Stomach (tissue), 9 donors: ENCODE data around the gene SLC6A8. TPM values are rescaled to one million over a fixed set of nuclear protein-coding genes. Genes with fewer than 3 reads are reported as not detected.

Experiments
- DNase-seq, 2 donors: peaks; one replicate each; pipeline versions ENCODE4 v3.0.0 to v3.0.0-alpha.2; 2013 to 2019
- H3K27ac ChIP-seq, 5 donors: fragments of 200-600 bp in 4 of 5; sonication (generic) in 4 of 5; one replicate each; pipeline ENCODE4 v1.5.1; 2013 to 2019; ENCODE audit warnings: mild to moderate bottlenecking in 1 of 5, moderate library complexity in 1 of 5
- H3K27me3 ChIP-seq, 3 donors: fragments of 200-600 bp; sonication (generic); one replicate each; pipeline ENCODE4 v1.5.1; 2017 to 2019; ENCODE audit warnings: mixed run types in 1 of 3
- H3K36me3 ChIP-seq, 4 donors: fragments of 200-600 bp; sonication (generic); 1 replicate in 3 of 4; 2 replicates in 1 of 4; pipeline ENCODE4 v1.5.1; 2016 to 2019
- H3K4me1 ChIP-seq, 4 donors: fragments of 200-600 bp; sonication (generic); one replicate each; pipeline ENCODE4 v1.5.1; 2016 to 2019
- H3K4me3 ChIP-seq, 4 donors: fragments of 200-600 bp; sonication (generic) in 3 of 4; one replicate each; pipeline ENCODE4 v1.5.1; 2016 to 2019; ENCODE audit warnings: mild to moderate bottlenecking in 1 of 4
- H3K9me3 ChIP-seq, 4 donors: fragments of 200-600 bp; sonication (generic); one replicate each; pipeline ENCODE4 v1.5.1; 2016 to 2019
- EP300 ChIP-seq: sonication (generic); formaldehyde crosslinking; IDR thresholded peaks from one replicate; pipeline ENCODE4 v1.6.1; 2017; ENCODE audit warnings: antibody characterized with exemption
- POLR2A ChIP-seq, 4 donors: fragments of 450-650 bp; IDR thresholded peaks; one replicate each; pipeline ENCODE4 v1.6.1; 2016; ENCODE audit warnings: antibody characterized with exemption in 4 of 4, control low read depth in 2 of 4, mild to moderate bottlenecking in 1 of 4, moderate library complexity in 1 of 4
- POLR2AphosphoS5 ChIP-seq, 3 donors: sonication (generic); formaldehyde crosslinking; IDR thresholded peaks; one replicate each; pipeline ENCODE4 v1.6.1; 2016; ENCODE audit warnings: antibody characterized with exemption in 3 of 3
- WGBS, 5 donors: extraction: QIAGEN DNeasy Blood & Tissue Kit in 3 of 5; methylation state at CpG; one replicate each; pipeline versions ENCODE4 v1.1.5 to v1.1.7; 2013 to 2018; 5-methylcytosine and 5-hydroxymethylcytosine counted together
- intact Hi-C: fragments of 100-400 bp; cut with DNase I; formaldehyde crosslinking; loops from one replicate; pipeline ENCODE4 v1.15.1; 2023; ENCODE audit warnings: low total_unique reads
- polyA plus RNA-seq, 3 donors: library from polyadenylated mRNA; stranded (reverse); fragments of 200-250 nt; gene quantifications; one replicate each; pipeline ENCODE4 v1.2.3, GENCODE V29; 2013
- total RNA-seq, 5 donors: library from RNA; depleted of rRNA; stranded (reverse); fragments of >200 nt; gene quantifications; one replicate each; pipeline versions ENCODE4 v1.1.0 to v1.2.3, GENCODE V29; 2014 to 2016
- TF ChIP-seq, protein P1 (sequence below), 7 experiments: fragments of 450-650 bp in 4 of 7; fragments of 200-600 bp in 3 of 7; sonication (generic) in 3 of 7; IDR thresholded peaks; one replicate each; pipeline ENCODE4 v1.5.1; 2016 to 2019; ENCODE audit warnings: antibody characterized with exemption in 7 of 7, control low read depth in 2 of 7, mild to moderate bottlenecking in 1 of 7
- donor health status: healthy with polysubstance abuse.
- donor health status: Bipolar disorder and iron deficiency.
- donor health status: healthy.

SLC6A8 gene
- total and polyA plus RNA-seq, 8 donors, result 7.3 to 32.7 (median 18.9) TPM

DNA sequence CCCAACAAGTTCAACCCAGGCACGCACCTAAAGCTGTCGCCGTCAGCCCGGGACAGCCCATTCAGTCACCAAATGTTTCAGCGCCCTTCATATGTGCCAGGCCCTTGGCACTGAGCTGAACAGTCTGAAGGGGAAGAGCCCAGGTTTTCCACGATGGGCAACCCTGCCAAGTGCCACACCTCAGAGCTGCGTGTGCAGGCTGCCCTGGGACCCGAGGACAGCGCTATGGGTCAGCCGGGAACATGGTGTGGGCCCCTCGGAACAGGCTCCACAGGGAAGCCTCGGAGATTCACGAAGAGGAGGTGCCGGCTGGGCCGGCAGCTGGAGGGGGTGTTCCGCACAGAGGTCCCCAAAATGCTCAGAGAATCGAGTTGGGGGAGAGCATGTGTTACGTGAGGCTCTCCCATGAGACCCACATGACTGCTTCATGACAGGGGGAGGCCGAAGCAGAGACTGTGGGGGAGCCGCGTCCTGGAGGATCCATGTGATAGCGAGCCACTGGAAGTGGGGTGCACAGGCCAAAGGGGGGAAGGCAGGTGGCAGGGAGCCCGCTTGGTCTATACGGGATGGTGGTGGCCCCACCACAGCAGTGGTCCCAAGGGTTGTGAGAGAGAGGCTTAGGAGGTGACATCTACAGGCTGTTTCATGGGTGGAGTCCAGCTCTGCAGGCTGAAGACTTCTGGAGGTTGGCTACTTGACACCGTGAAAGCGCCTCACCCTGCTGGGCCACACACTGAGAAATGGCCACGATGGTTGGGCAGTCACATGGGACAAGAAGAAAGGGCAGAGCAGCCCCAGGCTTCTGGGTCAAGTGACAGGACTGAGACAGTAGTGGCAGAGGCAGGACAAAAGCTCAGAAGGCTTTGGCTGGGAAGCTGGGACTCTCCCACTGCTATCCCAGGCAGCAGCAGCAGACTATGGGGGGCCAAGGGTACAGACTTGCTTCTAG is 22.3 kb downstream of the SLC6A8 start:
- intact Hi-C loops, result no loop called here
- no peak overlapping the region for H3K4me3 ChIP-seq
- H3K27me3 ChIP-seq, result no peaks in the 10 kb centered on the region
- no peaks in the 10 kb centered on the region for H3K9me3 ChIP-seq
- H3K27ac ChIP-seq, result no peak overlapping the region
- 78 to 87% (median 83%) methylated on average over 16 to 27 of the region's 27 CpGs for WGBS, 5 donors
- no peak for DNase-seq
- H3K36me3 ChIP-seq, result peaks cover under 1 to 58% (median 43%) of the 10 kb centered on the region in 4 donors
- TF ChIP-seq EP300, result no peak
- no peak for TF ChIP-seq POLR2A (IDR thresholded peaks at IDR 0.05)
- TF ChIP-seq, protein P1, sequence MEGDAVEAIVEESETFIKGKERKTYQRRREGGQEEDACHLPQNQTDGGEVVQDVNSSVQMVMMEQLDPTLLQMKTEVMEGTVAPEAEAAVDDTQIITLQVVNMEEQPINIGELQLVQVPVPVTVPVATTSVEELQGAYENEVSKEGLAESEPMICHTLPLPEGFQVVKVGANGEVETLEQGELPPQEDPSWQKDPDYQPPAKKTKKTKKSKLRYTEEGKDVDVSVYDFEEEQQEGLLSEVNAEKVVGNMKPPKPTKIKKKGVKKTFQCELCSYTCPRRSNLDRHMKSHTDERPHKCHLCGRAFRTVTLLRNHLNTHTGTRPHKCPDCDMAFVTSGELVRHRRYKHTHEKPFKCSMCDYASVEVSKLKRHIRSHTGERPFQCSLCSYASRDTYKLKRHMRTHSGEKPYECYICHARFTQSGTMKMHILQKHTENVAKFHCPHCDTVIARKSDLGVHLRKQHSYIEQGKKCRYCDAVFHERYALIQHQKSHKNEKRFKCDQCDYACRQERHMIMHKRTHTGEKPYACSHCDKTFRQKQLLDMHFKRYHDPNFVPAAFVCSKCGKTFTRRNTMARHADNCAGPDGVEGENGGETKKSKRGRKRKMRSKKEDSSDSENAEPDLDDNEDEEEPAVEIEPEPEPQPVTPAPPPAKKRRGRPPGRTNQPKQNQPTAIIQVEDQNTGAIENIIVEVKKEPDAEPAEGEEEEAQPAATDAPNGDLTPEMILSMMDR (IDR thresholded peaks at IDR 0.05), result no peak
- no peak for TF ChIP-seq POLR2AphosphoS5 (IDR thresholded peaks at IDR 0.05)
- peaks cover 0 to 18% (median 5%) of the 10 kb centered on the region in 4 donors for H3K4me1 ChIP-seq

GRCh38 chrX:153714256-153714655 is 26.5 kb downstream of the SLC6A8 start:
- Histone ChIP-seq H3K4me1 (peaks cover 0 to 8% (median 0%) of the 10 kb centered on the region in 4 donors), H3K27ac (no peak overlapping the region), H3K9me3 (no peaks in the 10 kb centered on the region), H3K36me3 (peaks cover 5 to 86% (median 74%) of the 10 kb centered on the region in 4 donors), H3K4me3 (no peak overlapping the region), H3K27me3 (no peaks in the 10 kb centered on the region)
- intact Hi-C loops, result no loop called here
- no peak for DNase-seq
- TF ChIP-seq EP300 (no peak), POLR2A (IDR thresholded peaks at IDR 0.05) (no peak), POLR2AphosphoS5 (IDR thresholded peaks at IDR 0.05) (no peak)
- TF ChIP-seq, protein P1 (IDR thresholded peaks at IDR 0.05), result no peak
- 66 to 89% (median 77%) methylated on average over 3 of the region's 3 CpGs for WGBS, 5 donors

- intact Hi-C loops, result no loop called here
- Histone ChIP-seq H3K4me1 (peaks cover 4 to 19% (median 6%) of the 10 kb centered on the region in 4 donors), H3K27me3 (peaks cover 0 to 5% (median 0%) of the 10 kb centered on the region in 3 donors), H3K36me3 (peaks cover 10 to 80% (median 71%) of the 10 kb centered on the region in 4 donors), H3K27ac (no peak overlapping the region), H3K9me3 (no peaks in the 10 kb centered on the region), H3K4me3 (no peak overlapping the region)
- TF ChIP-seq POLR2A (IDR thresholded peaks at IDR 0.05), result no peak
- TF ChIP-seq POLR2AphosphoS5 (IDR thresholded peaks at IDR 0.05), result no peak
- TF ChIP-seq, protein P1 (IDR thresholded peaks at IDR 0.05), result no peak
- no peak for TF ChIP-seq EP300
- no peak for DNase-seq
- 87 to 94% (median 91%) methylated on average over 9 of the region's 9 CpGs for WGBS, 5 donors
These were observed 29.7 kb downstream of the SLC6A8 start for GRCh38 chrX:153717445-153717844.

- Histone ChIP-seq H3K27ac (no peak overlapping the region), H3K36me3 (peaks cover 10 to 63% (median 57%) of the 10 kb centered on the region in 4 donors), H3K27me3 (peaks cover 0 to 5% (median 0%) of the 10 kb centered on the region in 3 donors), H3K4me3 (no peak overlapping the region), H3K9me3 (peaks cover 0 to 15% (median 2%) of the 10 kb centered on the region in 4 donors), H3K4me1 (peaks cover 11 to 27% (median 14%) of the 10 kb centered on the region in 4 donors)
- WGBS, 5 donors, result 33 to 72% (median 61%) methylated on average over 1 to 2 of the region's 2 CpGs
- intact Hi-C loops, result no loop called here
- no peak for TF ChIP-seq POLR2AphosphoS5 (IDR thresholded peaks at IDR 0.05)
- no peak for TF ChIP-seq EP300
- TF ChIP-seq POLR2A (IDR thresholded peaks at IDR 0.05), result no peak
- DNase-seq, result no peak
These were observed 31.5 kb downstream of the SLC6A8 start for GRCh38 chrX:153719238-153719637.
